Measurements from ENCODE around the gene ATP7B.

DNA sequence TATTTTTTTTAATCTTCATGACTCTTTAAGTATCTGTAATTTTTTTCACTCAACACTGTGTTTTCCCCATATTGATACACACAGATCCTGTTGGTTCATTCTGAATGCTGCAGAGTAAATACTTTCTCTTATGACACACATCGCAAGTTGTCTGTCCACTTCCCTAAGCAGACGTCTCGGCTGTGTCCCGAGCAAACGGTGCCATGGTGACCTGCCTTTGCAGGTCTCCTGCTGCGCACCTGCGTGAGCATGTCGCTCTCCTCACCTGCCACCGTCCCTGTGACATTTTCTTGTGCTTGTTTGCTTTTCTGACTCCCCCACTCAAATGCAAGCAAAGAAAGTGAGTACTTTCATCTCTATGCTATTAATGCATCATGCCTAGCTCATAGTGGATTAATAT lies 91.7 kb downstream of the ATP7B start:
- TF ChIP-seq EZH2 (IDR thresholded peaks at IDR 0.05; ENCODE audit: borderline replicate concordance, low read depth, low read length, severe bottlenecking), result no peak
- TF ChIP-seq, protein P1, sequence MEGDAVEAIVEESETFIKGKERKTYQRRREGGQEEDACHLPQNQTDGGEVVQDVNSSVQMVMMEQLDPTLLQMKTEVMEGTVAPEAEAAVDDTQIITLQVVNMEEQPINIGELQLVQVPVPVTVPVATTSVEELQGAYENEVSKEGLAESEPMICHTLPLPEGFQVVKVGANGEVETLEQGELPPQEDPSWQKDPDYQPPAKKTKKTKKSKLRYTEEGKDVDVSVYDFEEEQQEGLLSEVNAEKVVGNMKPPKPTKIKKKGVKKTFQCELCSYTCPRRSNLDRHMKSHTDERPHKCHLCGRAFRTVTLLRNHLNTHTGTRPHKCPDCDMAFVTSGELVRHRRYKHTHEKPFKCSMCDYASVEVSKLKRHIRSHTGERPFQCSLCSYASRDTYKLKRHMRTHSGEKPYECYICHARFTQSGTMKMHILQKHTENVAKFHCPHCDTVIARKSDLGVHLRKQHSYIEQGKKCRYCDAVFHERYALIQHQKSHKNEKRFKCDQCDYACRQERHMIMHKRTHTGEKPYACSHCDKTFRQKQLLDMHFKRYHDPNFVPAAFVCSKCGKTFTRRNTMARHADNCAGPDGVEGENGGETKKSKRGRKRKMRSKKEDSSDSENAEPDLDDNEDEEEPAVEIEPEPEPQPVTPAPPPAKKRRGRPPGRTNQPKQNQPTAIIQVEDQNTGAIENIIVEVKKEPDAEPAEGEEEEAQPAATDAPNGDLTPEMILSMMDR (IDR thresholded peaks at IDR 0.05; ENCODE audit: borderline replicate concordance, extremely low read depth, low read length, poor library complexity, severe bottlenecking), result no peak

Data from DND-41 (cell line).